Measurements from ENCODE around the gene RELT. TPM values are rescaled to one million over a fixed set of nuclear protein-coding genes. Genes with fewer than 3 reads are reported as not detected.

RELT gene
- total RNA-seq, 2 donors from 2014 or later: 2.0 to 7.0 TPM

DNA sequence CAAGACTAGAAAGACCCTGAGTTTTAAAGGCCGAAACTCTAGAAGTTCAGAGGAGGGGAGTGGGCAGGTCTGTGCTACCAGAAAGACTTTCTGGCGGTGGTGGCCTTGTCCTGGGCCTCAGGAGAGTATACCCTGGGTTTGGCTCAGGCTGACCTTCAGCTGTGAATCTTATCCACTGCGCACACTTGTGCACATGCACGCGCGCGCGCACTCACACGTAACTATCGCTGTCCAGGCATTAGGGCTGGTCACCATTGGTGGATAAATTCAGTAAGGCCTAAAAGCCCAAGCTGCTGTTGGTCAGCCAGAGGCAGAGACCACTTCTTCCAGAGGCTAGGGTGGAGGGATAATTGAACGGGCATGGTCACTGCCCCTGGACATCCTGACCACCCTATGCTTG, 43.0 kb upstream of the RELT start:
- TF ChIP-seq, protein P1, sequence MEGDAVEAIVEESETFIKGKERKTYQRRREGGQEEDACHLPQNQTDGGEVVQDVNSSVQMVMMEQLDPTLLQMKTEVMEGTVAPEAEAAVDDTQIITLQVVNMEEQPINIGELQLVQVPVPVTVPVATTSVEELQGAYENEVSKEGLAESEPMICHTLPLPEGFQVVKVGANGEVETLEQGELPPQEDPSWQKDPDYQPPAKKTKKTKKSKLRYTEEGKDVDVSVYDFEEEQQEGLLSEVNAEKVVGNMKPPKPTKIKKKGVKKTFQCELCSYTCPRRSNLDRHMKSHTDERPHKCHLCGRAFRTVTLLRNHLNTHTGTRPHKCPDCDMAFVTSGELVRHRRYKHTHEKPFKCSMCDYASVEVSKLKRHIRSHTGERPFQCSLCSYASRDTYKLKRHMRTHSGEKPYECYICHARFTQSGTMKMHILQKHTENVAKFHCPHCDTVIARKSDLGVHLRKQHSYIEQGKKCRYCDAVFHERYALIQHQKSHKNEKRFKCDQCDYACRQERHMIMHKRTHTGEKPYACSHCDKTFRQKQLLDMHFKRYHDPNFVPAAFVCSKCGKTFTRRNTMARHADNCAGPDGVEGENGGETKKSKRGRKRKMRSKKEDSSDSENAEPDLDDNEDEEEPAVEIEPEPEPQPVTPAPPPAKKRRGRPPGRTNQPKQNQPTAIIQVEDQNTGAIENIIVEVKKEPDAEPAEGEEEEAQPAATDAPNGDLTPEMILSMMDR (IDR thresholded peaks at IDR 0.05): no peak
- no peaks in the 10 kb centered on the region for H3K9me3 ChIP-seq
- H3K4me1 ChIP-seq: peaks cover 0 to 60% of the 10 kb centered on the region in 2 donors
- DNase-seq (ENCODE audit: low spot score): no peak
- no peaks in the 10 kb centered on the region for H3K36me3 ChIP-seq
- H3K27ac ChIP-seq: peak overlapping the region; percentile 77 to 79
- H3K4me3 ChIP-seq: no peak overlapping the region
- H3K27me3 ChIP-seq: no peaks in the 10 kb centered on the region

DNA sequence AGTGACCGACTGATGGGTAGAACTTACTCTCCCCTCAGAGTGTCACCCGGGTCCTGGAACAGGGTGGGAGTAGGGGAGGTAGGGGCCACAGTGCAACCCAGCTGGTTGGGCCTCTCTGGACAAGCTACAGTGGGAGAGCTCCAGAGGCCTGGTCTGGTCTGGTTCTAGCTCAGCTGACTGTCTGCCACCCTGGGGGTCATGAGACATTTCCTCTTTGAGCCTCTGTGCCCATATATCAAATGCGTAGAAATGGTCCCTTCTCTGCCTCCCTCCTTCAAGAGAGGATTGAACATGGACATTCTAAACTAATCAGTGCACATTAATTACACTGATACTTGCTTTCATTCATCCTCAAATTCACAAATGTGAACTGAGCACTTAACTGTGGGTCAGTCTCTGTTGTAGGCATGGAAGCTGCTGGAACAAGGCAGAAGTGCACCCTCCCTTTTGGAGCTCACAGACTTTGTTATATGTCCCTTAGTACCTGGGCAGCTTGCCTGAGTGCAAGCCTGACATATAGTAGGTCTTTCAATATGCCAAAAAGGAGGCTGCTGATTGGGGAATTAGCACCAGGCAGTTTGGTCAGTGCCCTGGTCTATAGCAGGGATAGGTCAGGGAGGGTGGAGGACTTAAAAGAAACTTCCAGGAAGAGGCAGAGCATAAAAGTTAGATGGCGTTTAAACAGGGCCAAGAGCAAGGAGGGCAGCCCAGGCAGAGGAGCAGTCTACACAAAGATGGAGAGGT, 42.4 kb upstream of the RELT start:
- H3K36me3 ChIP-seq: no peaks in the 10 kb centered on the region
- TF ChIP-seq, protein P1 (IDR thresholded peaks at IDR 0.05): no peak
- DNase-seq (ENCODE audit: low spot score): no peak
- H3K27ac ChIP-seq: peak overlapping the region; percentile 77 to 79
- no peak overlapping the region for H3K4me3 ChIP-seq
- H3K4me1 ChIP-seq: peaks cover 0 to 58% of the 10 kb centered on the region in 2 donors
- no peaks in the 10 kb centered on the region for H3K9me3 ChIP-seq
- no peaks in the 10 kb centered on the region for H3K27me3 ChIP-seq

DNA sequence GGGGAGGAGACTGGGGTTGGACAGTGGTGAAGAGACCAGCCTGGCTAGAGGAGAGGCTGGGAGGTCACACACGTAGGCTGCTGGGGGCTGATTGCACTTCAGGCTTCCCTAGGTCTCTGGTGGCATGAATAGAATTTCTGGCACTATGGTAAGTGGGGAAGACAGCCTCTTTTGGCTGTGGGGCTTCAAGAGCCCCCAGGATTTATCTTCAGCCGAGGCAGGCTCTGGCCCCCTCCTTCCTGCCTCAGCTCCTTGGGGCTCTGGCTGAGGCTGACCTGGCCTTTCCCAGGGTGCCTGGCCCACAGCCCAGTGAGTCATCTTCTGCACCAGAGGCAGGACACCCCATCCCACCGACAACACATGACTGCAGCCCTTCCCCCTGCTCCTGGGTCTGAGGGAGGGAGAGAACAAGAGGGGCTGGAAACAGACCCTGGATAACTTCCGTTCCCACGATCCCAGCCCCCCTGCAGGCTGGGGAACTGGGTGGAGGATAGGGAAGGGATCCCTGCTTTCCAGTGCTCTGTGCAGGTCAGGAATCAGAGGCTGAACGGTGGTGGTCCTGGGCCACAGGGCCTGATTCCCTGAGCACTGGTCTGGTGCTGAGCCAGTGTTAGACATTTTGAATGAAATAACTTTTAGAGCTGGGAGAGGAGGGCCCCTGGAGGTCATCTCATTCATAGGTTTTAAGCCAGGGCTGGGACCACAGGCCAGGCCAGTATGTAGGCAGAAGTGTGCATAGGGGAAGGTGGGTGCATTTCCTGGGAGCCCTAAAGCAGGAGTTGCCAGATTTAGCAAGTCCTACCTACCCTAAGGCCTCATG, 41.6 kb upstream of the RELT start:
- Histone ChIP-seq H3K36me3 (no peaks in the 10 kb centered on the region), H3K27ac (peak overlapping the region; percentile 77 to 79), H3K4me3 (no peak overlapping the region), H3K4me1 (peaks cover 0 to 61% of the 10 kb centered on the region in 2 donors), H3K27me3 (no peaks in the 10 kb centered on the region), H3K9me3 (no peaks in the 10 kb centered on the region)
- peak; percentile 89 for DNase-seq (ENCODE audit: low spot score)
- TF ChIP-seq, protein P1 (IDR thresholded peaks at IDR 0.05): no peak

DNA sequence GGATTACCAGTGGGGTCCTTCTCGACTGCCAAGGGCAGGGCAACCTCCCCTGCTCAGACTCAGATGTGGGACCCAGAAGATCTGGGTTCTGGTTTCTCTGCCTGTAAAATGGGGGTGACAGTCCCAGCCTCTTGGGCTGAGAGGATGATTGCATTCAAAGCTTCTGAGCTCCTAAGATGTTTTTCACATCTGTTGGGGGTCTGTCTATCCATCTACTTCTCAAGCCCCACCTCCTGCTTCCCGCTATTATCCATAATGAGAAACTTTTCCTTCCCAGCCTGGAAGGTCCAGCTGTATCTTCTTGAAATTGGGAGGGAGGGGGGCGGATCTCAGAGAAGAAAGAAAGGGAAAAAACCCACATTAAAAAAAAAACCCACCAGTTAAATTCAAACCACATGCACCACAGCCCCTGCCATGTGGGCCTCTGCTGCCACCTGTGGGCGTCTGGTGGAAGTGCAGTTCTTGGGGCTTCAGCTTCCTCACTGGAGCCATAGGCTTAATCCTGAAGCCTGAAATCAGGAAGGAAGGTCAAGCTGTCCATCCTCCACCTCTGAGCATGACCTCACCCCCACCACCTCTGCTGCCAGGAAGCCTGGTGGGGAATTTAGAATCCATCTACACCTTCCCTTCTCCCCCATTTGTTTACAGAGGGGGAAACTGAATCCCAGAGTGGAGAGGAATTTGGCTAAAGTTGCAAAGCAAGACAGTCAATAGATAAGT, 40.8 kb upstream of the RELT start:
- Histone ChIP-seq H3K9me3 (no peaks in the 10 kb centered on the region), H3K27me3 (no peaks in the 10 kb centered on the region), H3K27ac (peak overlapping the region; percentile 77 to 79), H3K4me1 (peaks cover 0 to 61% of the 10 kb centered on the region in 2 donors), H3K36me3 (no peaks in the 10 kb centered on the region), H3K4me3 (no peak overlapping the region)
- TF ChIP-seq, protein P1 (IDR thresholded peaks at IDR 0.05): peak; percentile 99
- peak; percentile 88 for DNase-seq (ENCODE audit: low spot score)

DNA sequence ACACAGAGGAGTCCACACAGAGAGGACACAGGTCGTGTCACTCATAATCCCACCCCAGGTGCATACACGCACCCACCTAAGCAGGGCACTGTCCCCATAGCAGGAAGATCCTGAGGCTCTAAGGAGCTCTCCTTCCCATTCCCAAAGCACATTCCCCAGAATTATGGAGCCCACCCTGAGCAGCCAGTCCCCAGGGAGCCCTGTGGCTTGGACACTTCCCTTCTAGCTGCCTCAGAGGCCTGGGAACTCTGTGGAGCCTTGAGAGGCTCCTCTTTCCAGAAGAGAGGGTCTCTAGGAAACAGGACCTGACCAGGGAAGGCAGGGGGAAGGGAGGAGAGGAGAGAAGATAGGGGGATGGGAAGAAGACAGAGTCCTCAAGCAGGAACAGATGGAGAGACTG, 38.4 kb upstream of the RELT start:
- Histone ChIP-seq H3K4me1 (peaks cover 0 to 55% of the 10 kb centered on the region in 2 donors), H3K36me3 (no peaks in the 10 kb centered on the region), H3K9me3 (no peaks in the 10 kb centered on the region), H3K27me3 (no peaks in the 10 kb centered on the region), H3K27ac (peak overlapping the region; percentile 1 to 2), H3K4me3 (no peak overlapping the region)
- DNase-seq (ENCODE audit: low spot score): no peak
- TF ChIP-seq, protein P1 (IDR thresholded peaks at IDR 0.05): no peak
